ENCODE data around the gene FOXP3. TPM values are rescaled to one million over a fixed set of nuclear protein-coding genes. Genes with fewer than 3 reads are reported as not detected.

Gene FOXP3
- 0.19 TPM in 1 of 2 replicates, not detected in the other for total RNA-seq (ENCODE audit: low replicate concordance)

DNA sequence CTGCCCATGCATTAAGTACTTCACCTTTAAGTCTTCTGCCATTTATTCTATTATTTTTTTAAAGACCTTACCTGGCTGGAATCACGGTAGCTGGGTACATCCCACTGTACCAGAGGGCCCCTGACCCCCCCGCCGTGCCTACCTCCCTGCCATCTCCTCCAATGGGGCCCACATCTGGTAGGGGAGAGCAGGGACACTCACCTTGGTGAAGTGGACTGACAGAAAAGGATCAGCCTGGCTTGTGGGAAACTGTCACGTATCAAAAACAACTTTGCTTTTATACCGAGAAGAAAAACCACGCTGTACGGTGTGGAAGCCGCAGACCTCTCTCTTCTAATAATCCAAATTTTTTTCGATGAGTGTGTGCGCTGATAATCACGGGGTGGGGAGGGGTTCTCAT, at the start of gene FOXP3:
TSS of gene FOXP3 (minus strand) at position 251 of the 400 bp plus-strand sequence. CDS start 6,205 bp downstream, outside the sequence.
- Mint-ChIP-seq H3K4me3 (no peak within 1 kb of the TSS), H3K27ac (no peak within 1 kb of the TSS), H3K27me3 (ENCODE audit: insufficient read depth, low read depth) (peaks cover 17% of the 10 kb centered on the region), H3K36me3 (no peaks in the 10 kb centered on the region), H3K9me3 (peaks cover 5% of the 10 kb centered on the region), H3K4me1 (peaks cover 3% of the 10 kb centered on the region)
- Histone ChIP-seq H3K36me3 (no peaks in the 10 kb centered on the region), H3K27ac (no peak within 1 kb of the TSS), H3K79me2 (ENCODE audit: low read depth) (no peaks in the 10 kb centered on the region), H3K4me3 (no peak within 1 kb of the TSS), H3K4me1 (no peaks in the 10 kb centered on the region), H3K4me2 (no peak within 1 kb of the TSS), H3K9ac (no peak within 1 kb of the TSS), H2AFZ (replicated peaks) (no peak within 1 kb of the TSS), H3K27me3 (no peaks in the 10 kb centered on the region), H3F3A (ENCODE audit: low read depth) (peaks cover 7% of the 10 kb centered on the region), H3K9me3 (ENCODE audit: low read depth) (no peaks in the 10 kb centered on the region), H4K20me1 (ENCODE audit: low read depth) (no peaks in the 10 kb centered on the region)
- TF ChIP-seq EZH2 (IDR thresholded peaks at IDR 0.05) (no peak), EZH2phosphoT487 (IDR thresholded peaks at IDR 0.05) (no peak)
- TF ChIP-seq, protein P1, sequence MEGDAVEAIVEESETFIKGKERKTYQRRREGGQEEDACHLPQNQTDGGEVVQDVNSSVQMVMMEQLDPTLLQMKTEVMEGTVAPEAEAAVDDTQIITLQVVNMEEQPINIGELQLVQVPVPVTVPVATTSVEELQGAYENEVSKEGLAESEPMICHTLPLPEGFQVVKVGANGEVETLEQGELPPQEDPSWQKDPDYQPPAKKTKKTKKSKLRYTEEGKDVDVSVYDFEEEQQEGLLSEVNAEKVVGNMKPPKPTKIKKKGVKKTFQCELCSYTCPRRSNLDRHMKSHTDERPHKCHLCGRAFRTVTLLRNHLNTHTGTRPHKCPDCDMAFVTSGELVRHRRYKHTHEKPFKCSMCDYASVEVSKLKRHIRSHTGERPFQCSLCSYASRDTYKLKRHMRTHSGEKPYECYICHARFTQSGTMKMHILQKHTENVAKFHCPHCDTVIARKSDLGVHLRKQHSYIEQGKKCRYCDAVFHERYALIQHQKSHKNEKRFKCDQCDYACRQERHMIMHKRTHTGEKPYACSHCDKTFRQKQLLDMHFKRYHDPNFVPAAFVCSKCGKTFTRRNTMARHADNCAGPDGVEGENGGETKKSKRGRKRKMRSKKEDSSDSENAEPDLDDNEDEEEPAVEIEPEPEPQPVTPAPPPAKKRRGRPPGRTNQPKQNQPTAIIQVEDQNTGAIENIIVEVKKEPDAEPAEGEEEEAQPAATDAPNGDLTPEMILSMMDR (IDR thresholded peaks at IDR 0.05) = no peak
- no peak for DNase-seq (ENCODE audit: low spot score)

GRCh38 chrX:49312176-49312575, 47.7 kb upstream of the FOXP3 start:
- Histone ChIP-seq H3K4me3 (no peak overlapping the region), H3K27ac (no peak overlapping the region), H2AFZ (replicated peaks) (no peak overlapping the region), H3F3A (ENCODE audit: low read depth) (no peaks in the 10 kb centered on the region), H3K9me3 (ENCODE audit: low read depth) (no peaks in the 10 kb centered on the region), H3K36me3 (no peaks in the 10 kb centered on the region), H3K9ac (no peak overlapping the region), H3K79me2 (ENCODE audit: low read depth) (no peaks in the 10 kb centered on the region), H3K4me1 (peaks cover 6% of the 10 kb centered on the region), H3K4me2 (no peak overlapping the region), H4K20me1 (ENCODE audit: low read depth) (no peaks in the 10 kb centered on the region), H3K27me3 (no peaks in the 10 kb centered on the region)
- Mint-ChIP-seq H3K36me3 (no peaks in the 10 kb centered on the region), H3K27ac (no peak overlapping the region), H3K9me3 (no peaks in the 10 kb centered on the region), H3K4me1 (peaks cover 22% of the 10 kb centered on the region), H3K27me3 (ENCODE audit: insufficient read depth, low read depth) (no peaks in the 10 kb centered on the region), H3K4me3 (no peak overlapping the region)
- DNase-seq (ENCODE audit: low spot score) = no peak
- no peak for TF ChIP-seq EZH2phosphoT487 (IDR thresholded peaks at IDR 0.05)
- TF ChIP-seq EZH2 (IDR thresholded peaks at IDR 0.05) = no peak
- TF ChIP-seq, protein P1 (IDR thresholded peaks at IDR 0.05) = no peak

DNA sequence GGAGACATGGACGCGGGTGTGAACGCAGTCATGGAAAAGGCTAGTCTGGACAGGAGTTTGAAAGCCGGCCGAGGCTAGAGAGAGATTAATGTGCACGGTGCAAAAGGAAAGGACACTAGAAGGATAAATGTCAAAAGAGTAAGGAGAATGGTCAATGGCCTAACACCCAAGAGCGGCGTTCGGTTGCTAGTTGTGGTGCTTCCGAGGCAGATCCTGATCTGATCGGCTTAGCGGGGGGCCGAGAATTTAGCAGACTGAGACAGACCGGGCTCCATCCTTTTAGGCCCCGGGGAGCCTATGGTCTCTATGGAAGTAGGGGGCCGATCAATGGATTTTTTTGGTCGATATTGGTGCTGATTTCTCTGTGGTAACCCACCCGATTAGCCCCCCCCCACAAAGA, 45.9 kb upstream of the FOXP3 start:
- no peak overlapping the region for H3K4me3 Mint-ChIP-seq
- no peaks in the 10 kb centered on the region for H3K36me3 Mint-ChIP-seq
- H3K9ac ChIP-seq = no peak overlapping the region
- H3K4me3 ChIP-seq = peak overlapping the region; percentile 6
- no peaks in the 10 kb centered on the region for H4K20me1 ChIP-seq (ENCODE audit: low read depth)
- no peak overlapping the region for H2AFZ ChIP-seq (replicated peaks)
- H3F3A ChIP-seq (ENCODE audit: low read depth) = no peaks in the 10 kb centered on the region
- peaks cover 6% of the 10 kb centered on the region for H3K4me1 ChIP-seq
- H3K27me3 Mint-ChIP-seq (ENCODE audit: insufficient read depth, low read depth) = no peaks in the 10 kb centered on the region
- H3K27ac Mint-ChIP-seq = no peak overlapping the region
- H3K36me3 ChIP-seq = no peaks in the 10 kb centered on the region
- H3K27ac ChIP-seq = no peak overlapping the region
- no peaks in the 10 kb centered on the region for H3K9me3 ChIP-seq (ENCODE audit: low read depth)
- H3K27me3 ChIP-seq = no peaks in the 10 kb centered on the region
- TF ChIP-seq EZH2 (IDR thresholded peaks at IDR 0.05) (no peak), EZH2phosphoT487 (IDR thresholded peaks at IDR 0.05) (no peak)
- TF ChIP-seq, protein P1 (IDR thresholded peaks at IDR 0.05) = no peak
- no peaks in the 10 kb centered on the region for H3K9me3 Mint-ChIP-seq
- DNase-seq (ENCODE audit: low spot score) = peak; percentile 40
- peaks cover 22% of the 10 kb centered on the region for H3K4me1 Mint-ChIP-seq
- no peaks in the 10 kb centered on the region for H3K79me2 ChIP-seq (ENCODE audit: low read depth)
- peak overlapping the region; percentile 66 for H3K4me2 ChIP-seq

Data from neural progenitor cell (in vitro differentiated cells).